Activated CD8-positive, alpha-beta memory T cell treated with anti-CD3 and anti-CD28 coated beads, Interleukin-2, amount 50 U/mL, for 48 hours (primary cell): ENCODE measurements around the gene DAD1.
A peak's percentile ranks its signal among the peaks of the same experiment; 100 is the strongest.
"Not testable (repeated sequence)": the region's sequence is repeated elsewhere in the genome, so short reads cannot be mapped to it uniquely, and the experiment has no call there.

Experiments used
- DNase-seq: peaks from one replicate; pipeline ENCODE4 v3.0.0-alpha.2; 2020

The DAD1 gene

GRCh38 chr14:22566845-22567244 lies 22.2 kb downstream of the DAD1 start:
- DNase-seq: no peak

DNA sequence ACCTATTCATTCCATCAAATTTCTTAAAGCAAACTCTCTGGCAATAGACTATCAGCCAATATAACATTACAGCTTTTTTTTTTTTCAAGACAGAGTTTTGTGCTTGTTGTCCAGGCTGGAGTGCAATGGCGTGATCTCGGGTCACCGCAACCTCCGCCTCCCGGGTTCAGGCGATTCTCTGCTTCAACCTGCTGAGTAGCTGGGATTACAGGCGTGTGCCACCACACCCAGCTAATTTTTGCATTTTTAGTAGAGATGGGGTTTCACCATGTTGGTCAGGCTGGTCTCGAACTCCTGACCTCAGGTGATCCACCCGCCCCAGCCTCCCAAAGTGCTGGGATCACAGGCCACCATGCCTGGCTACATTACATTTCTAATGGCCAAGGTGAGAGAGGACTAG lies 22.8 kb downstream of the DAD1 start:
- not testable (repeated sequence) for DNase-seq

DNA sequence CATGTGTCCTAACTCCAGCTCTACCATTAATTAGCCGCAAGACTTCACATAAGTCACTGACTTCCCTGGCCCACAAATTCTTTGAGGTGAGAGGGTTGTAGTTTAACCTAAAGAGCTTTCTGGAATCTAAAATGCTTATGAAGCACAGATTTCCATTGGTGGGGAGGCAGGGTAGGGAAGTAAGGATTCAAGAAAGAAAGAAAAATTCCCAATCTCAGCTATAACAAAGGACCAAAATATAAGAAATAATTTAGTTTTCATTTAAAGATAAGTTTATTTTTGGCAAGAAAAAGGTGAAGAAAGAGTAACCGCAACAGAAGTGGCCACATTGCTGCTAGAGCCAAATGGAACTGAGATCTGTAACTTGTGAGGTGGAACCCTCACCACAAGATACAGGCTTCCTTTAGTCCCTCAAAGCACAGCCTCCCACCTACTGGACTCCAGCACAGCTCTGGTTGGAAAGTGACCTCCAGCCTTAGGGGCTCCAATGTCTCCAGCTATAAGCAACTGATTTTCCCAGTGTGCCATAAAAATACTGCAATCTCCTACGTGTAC lies 23.6 kb downstream of the DAD1 start:
- DNase-seq: no peak

- DNase-seq: no peak
Measured at GRCh38 chr14:22564463-22564862, 24.6 kb downstream of the DAD1 start.

GRCh38 chr14:22563987-22564386 lies 25.0 kb downstream of the DAD1 start:
- peak; percentile 38 for DNase-seq

GRCh38 chr14:22561661-22562579 lies 27.1 kb downstream of the DAD1 start:
- peak; percentile 73 for DNase-seq

- no peak for DNase-seq
Measured at GRCh38 chr14:22561366-22561660, 27.7 kb downstream of the DAD1 start.

- DNase-seq: peak; percentile 71
Measured at GRCh38 chr14:22560662-22561365, 28.2 kb downstream of the DAD1 start.

- no peak for DNase-seq
Measured at GRCh38 chr14:22559041-22559440, 30.0 kb downstream of the DAD1 start.

GRCh38 chr14:22558221-22558913 lies 30.7 kb downstream of the DAD1 start:
- DNase-seq: peak; percentile 91

DNA sequence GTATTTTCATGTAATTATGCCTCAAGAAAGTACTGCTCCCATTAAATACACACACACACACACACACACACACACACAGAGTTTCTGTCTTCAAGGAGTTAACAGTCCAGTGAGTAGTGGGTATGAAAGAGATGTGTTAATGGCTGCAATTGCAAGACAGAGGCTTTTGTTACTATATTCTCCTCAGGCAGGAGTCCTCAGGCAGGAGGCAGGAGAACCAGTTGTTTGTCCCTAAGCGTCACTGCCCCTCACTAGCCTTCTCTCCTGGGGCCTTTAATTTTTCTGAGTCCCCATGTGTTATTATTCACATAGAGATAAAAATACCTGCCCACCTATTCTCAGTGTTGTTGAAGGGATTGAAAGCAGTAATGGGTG lies 31.2 kb downstream of the DAD1 start:
- DNase-seq: peak; percentile 59

GRCh38 chr14:22556990-22557623 lies 31.9 kb downstream of the DAD1 start:
- DNase-seq: peak; percentile 99

DNA sequence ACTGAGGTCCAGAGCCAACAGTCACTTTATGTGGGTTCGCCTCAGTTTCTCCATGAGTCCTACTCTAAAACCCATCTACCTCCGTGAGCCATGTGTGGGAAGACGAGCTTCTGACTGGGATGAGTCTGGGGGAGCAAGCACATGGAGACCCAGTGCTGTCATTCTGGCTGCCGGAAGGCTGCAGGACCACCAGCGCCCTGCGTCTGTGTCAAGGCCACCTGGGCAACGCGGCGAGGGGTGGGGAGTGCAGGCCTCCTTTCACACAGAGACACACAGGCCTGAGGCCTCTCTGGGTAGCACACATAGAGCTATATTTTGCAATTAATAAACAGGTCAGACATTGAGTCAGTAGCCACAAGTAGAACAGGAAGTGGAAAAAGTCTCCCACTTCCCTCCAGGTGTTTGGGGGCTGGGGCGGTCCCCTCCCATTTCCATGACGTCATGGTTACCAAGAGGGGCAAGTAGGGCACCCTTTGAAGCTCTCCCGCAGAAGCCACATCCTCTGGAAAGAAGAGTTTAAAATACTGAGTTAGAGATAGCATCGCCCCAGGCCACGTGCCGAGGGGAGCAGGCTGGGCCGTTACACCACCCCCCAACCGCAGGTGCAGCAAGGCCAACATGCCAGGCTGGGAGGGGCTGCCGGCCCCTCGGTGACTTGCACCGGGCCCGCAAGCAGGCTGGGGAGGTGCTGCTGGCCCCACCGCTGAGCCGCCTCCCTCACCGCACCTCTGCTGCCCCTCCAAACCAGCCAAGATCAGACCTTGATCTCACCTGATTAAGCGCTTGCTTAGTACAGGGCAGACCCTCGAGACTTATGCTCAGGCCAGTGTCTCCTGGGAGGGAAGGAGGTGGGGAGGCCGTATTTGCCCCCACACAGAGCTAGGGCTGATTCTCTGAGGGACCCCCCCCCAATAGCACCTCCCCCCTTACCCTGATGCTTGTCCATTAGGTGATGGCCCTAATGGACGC lies 32.7 kb downstream of the DAD1 start:
- DNase-seq: peak; percentile 94

DNA sequence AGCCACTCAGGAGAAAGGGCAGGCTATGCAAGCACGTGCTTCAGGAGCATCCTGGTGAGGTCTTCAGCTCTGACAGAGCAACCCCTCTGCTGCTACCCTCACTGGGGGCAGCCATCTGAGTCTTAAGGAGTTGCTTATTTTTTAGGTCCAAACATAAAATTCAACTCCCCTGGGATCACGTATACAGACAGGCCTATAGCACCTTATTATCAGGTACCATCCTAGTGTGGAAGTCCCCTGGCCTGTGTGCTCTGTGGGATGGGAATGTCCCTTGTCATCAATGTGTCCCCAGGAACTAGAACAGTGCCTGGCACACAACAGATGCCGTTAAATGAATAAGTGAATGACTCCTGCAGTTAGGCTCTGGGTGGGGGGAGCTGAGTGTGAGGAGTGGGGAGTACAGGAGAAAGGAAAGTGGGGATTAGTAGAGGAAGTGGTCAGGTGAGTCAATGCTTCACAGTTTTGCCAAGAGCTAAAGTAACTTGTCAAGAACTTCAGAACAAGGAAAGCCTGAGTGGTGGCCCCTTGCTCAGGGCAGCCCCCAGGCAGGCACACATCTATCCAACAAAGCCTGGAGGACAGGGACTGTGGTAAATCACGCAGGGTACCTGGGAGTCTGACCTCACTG lies 33.5 kb downstream of the DAD1 start:
- DNase-seq: peak; percentile 82

GRCh38 chr14:22554498-22555383 lies 34.3 kb downstream of the DAD1 start:
- DNase-seq: peak; percentile 76

DNA sequence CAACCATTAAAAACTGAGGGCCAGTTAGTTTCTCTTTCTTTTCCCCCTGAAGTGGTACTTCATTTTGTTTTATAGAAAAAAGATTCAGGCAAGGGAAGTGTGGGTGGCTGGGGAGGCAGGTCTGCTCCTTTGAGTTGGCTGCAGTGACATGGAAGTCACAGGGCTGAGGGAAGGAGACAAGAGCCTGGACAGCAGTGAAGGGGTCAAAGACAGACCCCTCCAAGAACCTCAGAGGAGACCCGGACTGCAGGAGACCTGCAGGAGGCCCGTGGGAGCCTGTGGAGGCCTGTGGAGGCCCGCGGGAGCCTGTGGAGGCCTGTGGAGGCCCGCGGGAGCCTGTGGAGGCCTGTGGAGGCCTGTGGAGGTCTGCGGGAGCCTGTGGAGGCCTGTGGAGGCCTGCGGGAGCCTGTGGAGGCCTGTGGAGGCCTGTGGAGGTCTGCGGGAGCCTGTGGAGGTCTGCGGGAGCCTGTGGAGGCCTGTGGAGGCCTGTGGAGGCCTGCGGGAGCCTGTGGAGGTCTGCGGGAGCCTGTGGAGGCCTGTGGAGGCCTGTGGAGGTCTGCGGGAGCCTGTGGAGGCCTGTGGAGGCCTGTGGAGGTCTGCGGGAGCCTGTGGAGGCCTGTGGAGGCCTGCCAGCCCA lies 35.0 kb downstream of the DAD1 start:
- peak; percentile 79 for DNase-seq

- peak; percentile 62 for DNase-seq
Measured at GRCh38 chr14:22553445-22553844, 35.6 kb downstream of the DAD1 start.

DNA sequence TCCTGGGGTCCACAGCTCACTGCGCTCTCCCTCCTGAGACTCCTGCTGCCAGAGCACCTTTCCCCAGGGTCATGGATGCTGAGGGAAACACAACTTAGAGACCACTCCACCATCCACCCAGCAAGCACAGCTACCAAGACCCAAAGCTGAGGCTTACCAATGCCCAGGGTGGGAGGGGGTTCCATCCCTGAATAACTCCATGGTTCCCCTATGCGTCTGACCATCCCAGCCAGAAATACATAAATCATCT lies 36.3 kb downstream of the DAD1 start:
- no peak for DNase-seq

DNA sequence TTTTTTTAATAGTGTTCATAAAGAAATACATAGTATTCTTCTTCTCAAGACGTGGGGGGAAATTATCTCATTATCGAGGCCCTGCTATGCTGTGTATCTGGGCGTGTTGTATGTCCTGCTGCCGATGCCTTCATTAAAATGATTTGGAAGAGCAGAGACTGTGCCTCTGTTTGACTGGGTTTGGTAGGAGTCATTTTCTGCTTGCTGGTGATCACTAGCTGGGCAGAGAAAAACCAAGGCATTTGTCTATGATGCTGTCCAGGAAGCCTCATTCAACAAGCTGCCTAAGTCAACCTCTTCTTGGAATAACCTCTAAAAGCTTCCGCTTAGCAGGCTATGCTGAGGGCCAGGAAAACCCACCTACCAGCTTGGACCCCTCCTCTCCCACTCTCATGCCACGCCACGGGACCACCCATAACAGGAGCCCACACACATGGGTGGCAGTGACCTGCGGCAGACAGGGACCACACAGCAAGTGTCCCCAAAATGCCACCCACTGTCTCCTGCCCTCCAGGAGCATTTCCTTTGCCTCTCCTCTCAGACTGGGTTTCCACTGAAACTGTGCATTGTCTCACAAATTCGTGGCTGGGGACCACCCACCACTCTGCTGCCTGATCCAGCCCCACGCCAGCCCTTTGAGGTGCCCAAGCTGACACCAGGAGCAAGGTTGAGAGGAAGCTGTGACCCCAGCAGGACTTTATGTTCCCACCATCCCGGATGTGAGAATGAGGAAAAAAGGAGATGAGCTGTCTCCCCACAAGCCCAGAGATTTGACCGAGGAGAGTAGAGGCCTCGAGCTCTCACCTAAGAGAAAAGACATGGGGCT lies 36.8 kb downstream of the DAD1 start:
- peak; percentile 73 for DNase-seq
